Endothelial cell of umbilical vein (primary cell): ENCODE measurements around the gene ACLY. TPM values are rescaled to one million over a fixed set of nuclear protein-coding genes. Genes with fewer than 3 reads are reported as not detected.

Experiments
- BruUV-seq: library from RNA; stranded (reverse); fragments of 400-500 nt; replicated peaks from 2 replicates; lab custom pipeline; 2021; lab: Mats Ljungman, UMichigan
- CTCF ChIA-PET: fragments of 300-600, 350-600 bp; sonication (Branson Sonifier 250); formaldehyde crosslinking; loops from one replicate; lab custom pipeline; 2021; ENCODE audit warnings: antibody characterized with exemption, inconsistent platforms; lab: Charles Lee
- POLR2A ChIA-PET: fragments of 300-600, 350-600 bp; sonication (Branson Sonifier 250); formaldehyde crosslinking; loops from one replicate; lab custom pipeline; 2021; ENCODE audit warnings: antibody characterized with exemption, inconsistent platforms; lab: Charles Lee
- DNase-seq: peaks from one replicate; pipeline ENCODE4 v3.0.0-alpha.2; 2011; ENCODE audit warnings: low read depth, low spot score
- FAIRE-seq: peaks from 2 replicates; lab custom pipeline; 2011; peaks lifted over from hg19 to GRCh38; lab: Jason Lieb, UNC
- H2AFZ ChIP-seq: 2 replicates; pipeline ENCODE4 v1.6.0; 2012; ENCODE audit warnings: low read depth, low read length, control low read depth, inconsistent platforms
- H3K27ac ChIP-seq: 2 replicates; pipeline ENCODE4 v1.5.1; 2011; ENCODE audit warnings: low read depth, mild to moderate bottlenecking, control low read depth, low read length, moderate library complexity; ENCODE audit not compliant: insufficient read depth
- H3K27me3 ChIP-seq, 2 experiments: 2 replicates each; pipeline versions ENCODE4 v1.6.0 to v1.6.1; 2011; ENCODE audit warnings: low read length in 2 of 2, mixed read lengths in 1 of 2; ENCODE audit not compliant: control insufficient read depth in 2 of 2, insufficient read depth in 2 of 2
- H3K36me3 ChIP-seq, 2 experiments: 2 replicates in 1 of 2; 3 replicates in 1 of 2; pipeline ENCODE4 v1.5.1; 2011; ENCODE audit warnings: low read length in 2 of 2, mild to moderate bottlenecking in 1 of 2, moderate library complexity in 1 of 2; ENCODE audit not compliant: control insufficient read depth in 2 of 2, insufficient read depth in 2 of 2; ENCODE audit errors: extremely low read depth in 1 of 2
- H3K4me1 ChIP-seq: 3 replicates; pipeline ENCODE4 v1.5.1; 2011; ENCODE audit warnings: mild to moderate bottlenecking, low read length; ENCODE audit not compliant: control insufficient read depth, insufficient read depth; ENCODE audit errors: extremely low read depth
- H3K4me2 ChIP-seq: 2 replicates; pipeline ENCODE4 v1.6.1; 2011; ENCODE audit warnings: low read length, control low read depth, mixed read lengths; ENCODE audit not compliant: insufficient read depth
- H3K4me3 ChIP-seq, 3 experiments: fragments of 200-600 bp in 1 of 3; sonication (generic), shearing (Covaris generic) in 1 of 3; replicated peaks in 1 of 3; 2 replicates each; pipeline ENCODE4 v1.5.1; 2011 to 2016; ENCODE audit warnings: control low read depth in 3 of 3, low read length in 3 of 3, mild to moderate bottlenecking in 2 of 3, inconsistent platforms in 1 of 3, low read depth in 1 of 3, moderate library complexity in 1 of 3; ENCODE audit not compliant: insufficient read depth in 1 of 3
- H3K79me2 ChIP-seq: 2 replicates; pipeline ENCODE4 v1.6.0; 2012; ENCODE audit warnings: low read length, inconsistent platforms; ENCODE audit not compliant: control insufficient read depth, insufficient read depth
- H3K9ac ChIP-seq: replicated peaks from 2 replicates; pipeline ENCODE3; 2011; ENCODE audit warnings: low read length, control low read depth; ENCODE audit not compliant: insufficient read depth; ENCODE audit errors: extremely low read depth
- H3K9me1 ChIP-seq: replicated peaks from 3 replicates; pipeline ENCODE4 v1.6.0; 2011; ENCODE audit warnings: mild to moderate bottlenecking, low read length; ENCODE audit not compliant: control insufficient read depth, insufficient read depth; ENCODE audit errors: extremely low read depth
- H3K9me3 ChIP-seq: replicated peaks from 2 replicates; pipeline ENCODE4 v1.5.1; 2012; ENCODE audit warnings: low read length, inconsistent platforms; ENCODE audit not compliant: control insufficient read depth, insufficient read depth
- H4K20me1 ChIP-seq: replicated peaks from 2 replicates; pipeline ENCODE3; 2011; ENCODE audit warnings: mild to moderate bottlenecking, low read length; ENCODE audit not compliant: control insufficient read depth, insufficient read depth; ENCODE audit errors: extremely low read depth
- EZH2 ChIP-seq: IDR thresholded peaks from 2 replicates; pipeline ENCODE4 v1.6.1; 2012; ENCODE audit warnings: borderline replicate concordance, low read depth, mild to moderate bottlenecking, moderate library complexity, low read length, inconsistent platforms; ENCODE audit not compliant: severe bottlenecking
- FOS ChIP-seq: IDR thresholded peaks from 2 replicates; pipeline ENCODE4 v1.6.1; 2011; ENCODE audit warnings: mild to moderate bottlenecking, low read length, moderate library complexity, borderline replicate concordance; ENCODE audit not compliant: insufficient read depth
- GATA2 ChIP-seq: IDR thresholded peaks from 2 replicates; pipeline ENCODE4 v1.7.0; 2011; ENCODE audit warnings: low read depth, mild to moderate bottlenecking, moderate library complexity, mixed read lengths, low read length; ENCODE audit not compliant: insufficient read length, insufficient read depth
- JUN ChIP-seq: IDR thresholded peaks from 2 replicates; pipeline ENCODE4 v1.6.1; 2011; ENCODE audit warnings: borderline replicate concordance, low read depth; ENCODE audit not compliant: insufficient read length, insufficient read depth
- MYC ChIP-seq: IDR thresholded peaks from one replicate; pipeline ENCODE4 v1.6.1; 2011; ENCODE audit warnings: mild to moderate bottlenecking, low read depth, low read length
- POLR2A ChIP-seq: IDR thresholded peaks from 2 replicates; pipeline ENCODE4 v1.6.1; 2012; ENCODE audit warnings: low read depth, mild to moderate bottlenecking, control low read depth, low read length
- POLR2AphosphoS5 ChIP-seq: IDR thresholded peaks from 2 replicates; pipeline ENCODE4 v1.6.1; 2012; ENCODE audit warnings: low read depth, mild to moderate bottlenecking, control low read depth, low read length, moderate library complexity; ENCODE audit not compliant: insufficient read depth
- dilution Hi-C: fragments of 300-500 bp; cut with MboI; formaldehyde crosslinking; loops from one replicate; pipeline ENCODE4 v1.15.0; 2019; ENCODE audit warnings: low sequenced_read_pairs; ENCODE audit not compliant: extremely low pct_ligation_motif_present
- intact Hi-C: fragments of 100-400 bp; cut with micrococcal nuclease; formaldehyde crosslinking; loops from one replicate; pipeline ENCODE4 v1.10.0; 2022
- polyA plus RNA-seq, 4 experiments: library from polyadenylated mRNA; depleted of rRNA in 3 of 4; stranded (reverse) in 3 of 4; unstranded in 1 of 4; fragments of >200 nt; gene quantifications; 2 replicates each; pipeline versions ENCODE4 v1.2.1 to v1.2.3, GENCODE V29; 2011 to 2012; ENCODE audit warnings: missing spikeins in 1 of 4
- total RNA-seq: library from RNA; stranded (reverse); gene quantifications from 2 replicates; pipeline ENCODE4 v1.2.3, GENCODE V29; 2021
- TF ChIP-seq, protein P1 (sequence below): IDR thresholded peaks from 2 replicates; pipeline ENCODE4 v1.6.1; 2011; ENCODE audit not compliant: insufficient read depth, insufficient read length
- TF ChIP-seq, protein P2 (sequence below), 2 donors: IDR thresholded peaks; 1 replicate in 1 of 2; 2 replicates in 1 of 2; pipeline ENCODE4 v1.5.1; 2011; ENCODE audit warnings: low read length in 2 of 2, mild to moderate bottlenecking in 2 of 2, moderate library complexity in 2 of 2, control low read depth in 1 of 2, inconsistent platforms in 1 of 2, low read depth in 1 of 2; ENCODE audit not compliant: insufficient read depth in 1 of 2; ENCODE audit errors: extremely low read depth in 1 of 2

Gene ACLY
- total and polyA plus RNA-seq, 2 donors (not counting 3 experiments of a cell fraction or from before 2014, with no cell fraction given), result 174 to 324 TPM

DNA sequence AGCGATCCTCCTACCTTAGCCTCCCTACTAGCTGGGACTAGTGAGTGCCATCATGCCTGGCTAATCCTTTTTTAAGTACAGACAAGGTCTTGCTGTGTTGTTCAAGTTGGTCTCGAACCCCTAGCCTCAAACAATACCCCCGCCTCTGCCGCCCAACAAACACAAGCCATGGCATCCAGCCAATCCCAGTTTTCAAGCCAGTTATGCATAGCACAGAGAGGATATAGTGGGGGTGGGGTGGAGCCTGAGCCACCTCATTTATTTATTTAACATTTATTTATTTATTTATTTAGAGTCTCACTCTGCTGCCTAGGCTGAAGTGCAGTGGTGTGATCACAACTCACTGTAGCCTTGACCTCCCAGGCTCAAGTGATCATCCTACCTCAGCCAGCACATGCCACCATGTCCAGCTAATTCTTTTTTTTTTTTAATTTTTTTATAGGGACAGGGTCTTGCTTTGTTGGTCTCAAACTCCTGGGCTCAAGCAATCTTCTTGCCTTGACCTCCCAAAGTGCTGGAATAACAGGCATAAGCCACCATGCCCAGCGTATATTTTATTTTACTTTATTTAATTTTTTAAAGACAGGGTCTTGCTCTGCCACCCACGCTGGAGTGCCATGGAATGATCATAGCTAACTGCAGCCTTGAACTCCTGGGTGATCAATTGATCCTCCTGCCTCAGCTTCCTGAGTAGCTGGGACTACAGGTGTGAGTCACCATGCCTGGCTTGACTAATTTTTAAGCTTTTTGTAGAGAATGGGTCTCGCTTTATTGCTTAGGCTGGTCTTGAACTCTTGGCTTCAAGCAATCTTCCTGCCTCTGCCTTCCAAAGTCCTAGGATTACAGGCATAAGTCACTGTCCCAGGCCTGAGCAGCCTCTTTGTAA is 27.4 kb downstream of the ACLY start:
- DNase-seq (no peak), FAIRE-seq (peak; percentile 53)
- Histone ChIP-seq H3K9me3 (no peaks in the 10 kb centered on the region), H3K9me1 (no peaks in the 10 kb centered on the region), H4K20me1 (no peaks in the 10 kb centered on the region), H3K36me3 (peaks cover 48 to 60% of the 10 kb centered on the region in 2 experiments), H3K4me3 (no peak overlapping the region), H3K9ac (no peak overlapping the region), H2AFZ (no peak overlapping the region), H3K4me1 (no peaks in the 10 kb centered on the region), H3K27me3 (no peaks in the 10 kb centered on the region), H3K79me2 (peaks cover 16% of the 10 kb centered on the region), H3K4me2 (no peak overlapping the region), H3K27ac (no peak overlapping the region)
- intact Hi-C loops, result no loop called here
- dilution Hi-C loops, result no loop called here
- POLR2A ChIA-PET, result interaction anchor here (1.0 kb wide), 1 partner anchor 8 kb away, joined by 3 read pairs; no protein-coding TSS in a partner anchor
- CTCF ChIA-PET, result interaction anchor here (1.1 kb wide), 1 partner anchor 69 kb away, joined by 5 read pairs; no protein-coding TSS in a partner anchor
- no TSS peak for BruUV-seq
- TF ChIP-seq GATA2 (no peak), POLR2A (no peak), FOS (no peak)

DNA sequence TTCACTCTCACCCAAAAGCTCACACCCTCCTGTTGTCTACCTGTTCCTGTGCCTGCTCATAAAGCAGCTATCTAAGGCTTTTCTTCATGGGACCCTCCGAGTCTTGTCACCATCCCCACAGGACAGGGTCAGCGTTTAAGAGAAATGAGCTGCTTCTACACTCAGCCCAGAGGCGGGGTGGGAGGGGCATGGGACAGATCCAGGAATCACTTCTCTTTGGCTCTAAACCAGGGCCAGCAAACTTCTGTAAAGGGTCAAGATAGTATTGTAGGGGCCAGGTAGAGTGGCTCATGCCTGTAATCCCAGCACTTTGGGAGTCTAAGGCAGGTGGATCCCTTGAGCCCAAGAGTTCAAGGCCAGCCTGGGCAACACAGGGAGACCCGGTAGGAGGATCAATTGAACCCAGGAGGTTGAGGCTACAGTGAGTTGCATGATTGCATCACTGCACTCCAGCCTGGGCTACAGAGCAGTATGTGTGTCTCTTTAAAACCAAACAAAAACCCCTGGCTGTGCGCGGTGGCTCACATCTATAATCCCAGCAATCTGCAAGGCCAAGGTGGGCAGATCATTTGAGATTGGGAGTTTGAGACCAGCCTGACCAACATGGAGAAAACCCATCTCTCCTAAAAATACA is 30.3 kb downstream of the ACLY start:
- no peaks in the 10 kb centered on the region for H3K9me1 ChIP-seq
- intact Hi-C loops (loop anchor here (5.0 kb wide), 1 partner anchor 151 kb away; no protein-coding TSS in a partner anchor), dilution Hi-C loops (no loop called here)
- DNase-seq (no peak), FAIRE-seq (peak; percentile 35)
- H3K4me2 ChIP-seq, result no peak overlapping the region
- POLR2A ChIA-PET, result no interaction called here
- no peaks in the 10 kb centered on the region for H3K27me3 ChIP-seq
- H3K4me3 ChIP-seq, result no peak overlapping the region
- CTCF ChIA-PET, result interaction anchor here (1.2 kb wide), 1 partner anchor 71 kb away, joined by 5 read pairs; no protein-coding TSS in a partner anchor
- no peak overlapping the region for H3K27ac ChIP-seq
- no peak overlapping the region for H2AFZ ChIP-seq
- TF ChIP-seq, protein P1, sequence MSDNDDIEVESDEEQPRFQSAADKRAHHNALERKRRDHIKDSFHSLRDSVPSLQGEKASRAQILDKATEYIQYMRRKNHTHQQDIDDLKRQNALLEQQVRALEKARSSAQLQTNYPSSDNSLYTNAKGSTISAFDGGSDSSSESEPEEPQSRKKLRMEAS, result no peak
- TF ChIP-seq EZH2, result no peak
- TF ChIP-seq, protein P2, sequence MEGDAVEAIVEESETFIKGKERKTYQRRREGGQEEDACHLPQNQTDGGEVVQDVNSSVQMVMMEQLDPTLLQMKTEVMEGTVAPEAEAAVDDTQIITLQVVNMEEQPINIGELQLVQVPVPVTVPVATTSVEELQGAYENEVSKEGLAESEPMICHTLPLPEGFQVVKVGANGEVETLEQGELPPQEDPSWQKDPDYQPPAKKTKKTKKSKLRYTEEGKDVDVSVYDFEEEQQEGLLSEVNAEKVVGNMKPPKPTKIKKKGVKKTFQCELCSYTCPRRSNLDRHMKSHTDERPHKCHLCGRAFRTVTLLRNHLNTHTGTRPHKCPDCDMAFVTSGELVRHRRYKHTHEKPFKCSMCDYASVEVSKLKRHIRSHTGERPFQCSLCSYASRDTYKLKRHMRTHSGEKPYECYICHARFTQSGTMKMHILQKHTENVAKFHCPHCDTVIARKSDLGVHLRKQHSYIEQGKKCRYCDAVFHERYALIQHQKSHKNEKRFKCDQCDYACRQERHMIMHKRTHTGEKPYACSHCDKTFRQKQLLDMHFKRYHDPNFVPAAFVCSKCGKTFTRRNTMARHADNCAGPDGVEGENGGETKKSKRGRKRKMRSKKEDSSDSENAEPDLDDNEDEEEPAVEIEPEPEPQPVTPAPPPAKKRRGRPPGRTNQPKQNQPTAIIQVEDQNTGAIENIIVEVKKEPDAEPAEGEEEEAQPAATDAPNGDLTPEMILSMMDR (IDR thresholded peaks at IDR 0.05; ENCODE audit: extremely low read depth in 1 of 2, insufficient read depth in 1 of 2, low read depth in 1 of 2, low read length in 2 of 2), result no peak
- no peak for TF ChIP-seq JUN
- no peak for TF ChIP-seq MYC
- no peak for TF ChIP-seq GATA2
- TF ChIP-seq FOS, result no peak
- no peak for TF ChIP-seq POLR2AphosphoS5
- no peak for TF ChIP-seq POLR2A
- no peaks in the 10 kb centered on the region for H4K20me1 ChIP-seq
- no TSS peak for BruUV-seq
- H3K9me3 ChIP-seq, result no peaks in the 10 kb centered on the region
- no peak overlapping the region for H3K9ac ChIP-seq
- H3K79me2 ChIP-seq, result peaks cover 9% of the 10 kb centered on the region
- no peaks in the 10 kb centered on the region for H3K4me1 ChIP-seq
- H3K36me3 ChIP-seq, result peaks cover 55 to 63% of the 10 kb centered on the region in 2 experiments
